Panc1 (cell line): ENCODE results near the gene GAPVD1. TPM values are rescaled to one million over a fixed set of nuclear protein-coding genes. Genes with fewer than 3 reads are reported as not detected.

Experiments
- ATAC-seq: fragments of 200-7000 bp; cut with Tn5 transposase; 2 replicates; pipeline ENCODE4 v1.9.1; 2020; ENCODE audit warnings: mild to moderate bottlenecking, moderate library complexity
- BruUV-seq: library from RNA; stranded (reverse); fragments of 400-500 nt; replicated peaks from 2 replicates; lab custom pipeline; 2021; lab: Mats Ljungman, UMichigan
- CTCF ChIA-PET: fragments of 300-600 bp; sonication (Branson Sonifier 250); formaldehyde crosslinking; loops from one replicate; lab custom pipeline; 2022; ENCODE audit warnings: antibody characterized with exemption; lab: Charles Lee
- POLR2A ChIA-PET: fragments of 300-600 bp; sonication (Branson Sonifier 250); formaldehyde crosslinking; loops from one replicate; lab custom pipeline; 2022; ENCODE audit warnings: antibody characterized with exemption; lab: Charles Lee
- DNase-seq: peaks from one replicate; pipeline ENCODE4 v3.0.0-alpha.2; 2010; ENCODE audit warnings: low read depth, low spot score
- H3K27ac ChIP-seq: 2 replicates; pipeline ENCODE4 v1.5.1; 2011; ENCODE audit warnings: mild to moderate bottlenecking, low read length, inconsistent platforms
- H3K27me3 ChIP-seq: fragments of 200-500 bp; sonication (Bioruptor generic); 2 replicates; pipeline ENCODE4 v1.6.0; 2014; ENCODE audit warnings: low read length, inconsistent platforms; ENCODE audit not compliant: control insufficient read depth, insufficient read depth
- H3K36me3 ChIP-seq: fragments of 200-500 bp; sonication (Bioruptor generic); 2 replicates; pipeline ENCODE4 v1.5.1; 2014; ENCODE audit warnings: inconsistent platforms, mild to moderate bottlenecking, low read length, moderate library complexity; ENCODE audit not compliant: control insufficient read depth, insufficient read depth
- H3K4me1 ChIP-seq: 2 replicates; pipeline ENCODE4 v1.5.1; 2011; ENCODE audit warnings: inconsistent platforms, mild to moderate bottlenecking, low read length, moderate library complexity; ENCODE audit not compliant: control insufficient read depth, insufficient read depth
- H3K4me3 ChIP-seq, 2 experiments: 2 replicates each; pipeline ENCODE4 v1.5.1; 2011 to 2012; ENCODE audit warnings: low read depth in 2 of 2, low read length in 2 of 2, mild to moderate bottlenecking in 2 of 2, inconsistent platforms in 1 of 2, moderate library complexity in 1 of 2
- H3K9me3 ChIP-seq: fragments of 200-500 bp; sonication (Bioruptor generic); 2 replicates; pipeline ENCODE4 v1.5.1; 2014; ENCODE audit warnings: low read depth, mild to moderate bottlenecking, inconsistent platforms, low read length, moderate library complexity; ENCODE audit not compliant: control insufficient read depth, insufficient read depth
- POLR2AphosphoS5 ChIP-seq: IDR thresholded peaks from 2 replicates; pipeline ENCODE4 v1.6.1; 2012; ENCODE audit warnings: mild to moderate bottlenecking, low read depth, low read length, moderate library complexity
- SIN3A ChIP-seq: IDR thresholded peaks from 2 replicates; pipeline ENCODE4 v1.6.1; 2012; ENCODE audit warnings: low read depth, mild to moderate bottlenecking, low read length, moderate library complexity, borderline replicate concordance; ENCODE audit not compliant: insufficient read depth
- TCF7L2 ChIP-seq: IDR thresholded peaks from 2 replicates; pipeline ENCODE4 v1.6.1; 2011; ENCODE audit warnings: mild to moderate bottlenecking, low read depth, low read length, inconsistent platforms
- in situ Hi-C: cut with HindIII; loops from 2 replicates; pipeline ENCODE4 v1.10.0; 2016; ENCODE audit warnings: low sequenced_read_pairs, low pct_unique_long_range_greater_than_20kb
- intact Hi-C: fragments of 100-400 bp; cut with micrococcal nuclease; formaldehyde crosslinking; loops from one replicate; pipeline ENCODE4 v1.10.0; 2022; ENCODE audit not compliant: unreplicated experiment
- total RNA-seq: library from RNA; stranded (reverse); gene quantifications from one replicate; pipeline ENCODE4 v1.2.1, GENCODE V29; 2021; ENCODE audit not compliant: unreplicated experiment
- TF ChIP-seq, protein P1 (sequence below): fragments of 450-650 bp; IDR thresholded peaks from 2 replicates; pipeline ENCODE4 v1.5.1; 2017; ENCODE audit warnings: mild to moderate bottlenecking
- TF ChIP-seq, protein P2 (sequence below), 2 experiments: IDR thresholded peaks; 2 replicates each; pipeline ENCODE4 v1.6.1; 2011 to 2012; ENCODE audit warnings: low read depth in 2 of 2, control low read depth in 1 of 2, low read length in 1 of 2, mild to moderate bottlenecking in 1 of 2, moderate library complexity in 1 of 2; ENCODE audit not compliant: insufficient read depth in 1 of 2

Gene GAPVD1
- total RNA-seq, 1 experiment from 2014 or later: 48.6 TPM

DNA sequence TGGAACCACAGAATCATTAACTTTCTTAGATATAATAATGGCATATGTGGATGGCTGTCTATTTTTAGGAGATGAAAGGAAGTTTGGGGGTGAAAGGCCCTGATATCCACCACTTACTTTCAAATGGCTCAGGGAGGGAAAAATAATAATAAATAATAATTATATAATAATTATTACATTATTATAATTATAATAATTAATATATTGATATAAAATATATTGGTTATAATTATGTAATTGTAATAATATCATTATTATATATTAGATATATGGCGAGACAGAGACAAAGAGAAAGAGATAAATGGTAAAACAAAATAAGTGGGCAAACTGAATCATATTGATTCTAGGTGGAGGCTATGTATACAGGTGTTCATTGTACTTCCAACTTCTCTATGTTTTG, 136.6 kb downstream of the GAPVD1 start:
- Histone ChIP-seq H3K4me3 (no peak overlapping the region), H3K4me1 (no peaks in the 10 kb centered on the region), H3K27ac (no peak overlapping the region), H3K27me3 (no peaks in the 10 kb centered on the region), H3K36me3 (no peaks in the 10 kb centered on the region), H3K9me3 (no peaks in the 10 kb centered on the region)
- ChIA-PET POLR2A (no interaction called here), CTCF (no interaction called here)
- in situ Hi-C loops: no loop called here
- BruUV-seq: no TSS peak
- DNase-seq (no peak), ATAC-seq (no peak)
- intact Hi-C loops: no loop called here
- TF ChIP-seq, protein P1, sequence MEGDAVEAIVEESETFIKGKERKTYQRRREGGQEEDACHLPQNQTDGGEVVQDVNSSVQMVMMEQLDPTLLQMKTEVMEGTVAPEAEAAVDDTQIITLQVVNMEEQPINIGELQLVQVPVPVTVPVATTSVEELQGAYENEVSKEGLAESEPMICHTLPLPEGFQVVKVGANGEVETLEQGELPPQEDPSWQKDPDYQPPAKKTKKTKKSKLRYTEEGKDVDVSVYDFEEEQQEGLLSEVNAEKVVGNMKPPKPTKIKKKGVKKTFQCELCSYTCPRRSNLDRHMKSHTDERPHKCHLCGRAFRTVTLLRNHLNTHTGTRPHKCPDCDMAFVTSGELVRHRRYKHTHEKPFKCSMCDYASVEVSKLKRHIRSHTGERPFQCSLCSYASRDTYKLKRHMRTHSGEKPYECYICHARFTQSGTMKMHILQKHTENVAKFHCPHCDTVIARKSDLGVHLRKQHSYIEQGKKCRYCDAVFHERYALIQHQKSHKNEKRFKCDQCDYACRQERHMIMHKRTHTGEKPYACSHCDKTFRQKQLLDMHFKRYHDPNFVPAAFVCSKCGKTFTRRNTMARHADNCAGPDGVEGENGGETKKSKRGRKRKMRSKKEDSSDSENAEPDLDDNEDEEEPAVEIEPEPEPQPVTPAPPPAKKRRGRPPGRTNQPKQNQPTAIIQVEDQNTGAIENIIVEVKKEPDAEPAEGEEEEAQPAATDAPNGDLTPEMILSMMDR: no peak
- no peak for TF ChIP-seq TCF7L2
- no peak for TF ChIP-seq POLR2AphosphoS5
- TF ChIP-seq, protein P2, sequence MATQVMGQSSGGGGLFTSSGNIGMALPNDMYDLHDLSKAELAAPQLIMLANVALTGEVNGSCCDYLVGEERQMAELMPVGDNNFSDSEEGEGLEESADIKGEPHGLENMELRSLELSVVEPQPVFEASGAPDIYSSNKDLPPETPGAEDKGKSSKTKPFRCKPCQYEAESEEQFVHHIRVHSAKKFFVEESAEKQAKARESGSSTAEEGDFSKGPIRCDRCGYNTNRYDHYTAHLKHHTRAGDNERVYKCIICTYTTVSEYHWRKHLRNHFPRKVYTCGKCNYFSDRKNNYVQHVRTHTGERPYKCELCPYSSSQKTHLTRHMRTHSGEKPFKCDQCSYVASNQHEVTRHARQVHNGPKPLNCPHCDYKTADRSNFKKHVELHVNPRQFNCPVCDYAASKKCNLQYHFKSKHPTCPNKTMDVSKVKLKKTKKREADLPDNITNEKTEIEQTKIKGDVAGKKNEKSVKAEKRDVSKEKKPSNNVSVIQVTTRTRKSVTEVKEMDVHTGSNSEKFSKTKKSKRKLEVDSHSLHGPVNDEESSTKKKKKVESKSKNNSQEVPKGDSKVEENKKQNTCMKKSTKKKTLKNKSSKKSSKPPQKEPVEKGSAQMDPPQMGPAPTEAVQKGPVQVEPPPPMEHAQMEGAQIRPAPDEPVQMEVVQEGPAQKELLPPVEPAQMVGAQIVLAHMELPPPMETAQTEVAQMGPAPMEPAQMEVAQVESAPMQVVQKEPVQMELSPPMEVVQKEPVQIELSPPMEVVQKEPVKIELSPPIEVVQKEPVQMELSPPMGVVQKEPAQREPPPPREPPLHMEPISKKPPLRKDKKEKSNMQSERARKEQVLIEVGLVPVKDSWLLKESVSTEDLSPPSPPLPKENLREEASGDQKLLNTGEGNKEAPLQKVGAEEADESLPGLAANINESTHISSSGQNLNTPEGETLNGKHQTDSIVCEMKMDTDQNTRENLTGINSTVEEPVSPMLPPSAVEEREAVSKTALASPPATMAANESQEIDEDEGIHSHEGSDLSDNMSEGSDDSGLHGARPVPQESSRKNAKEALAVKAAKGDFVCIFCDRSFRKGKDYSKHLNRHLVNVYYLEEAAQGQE (IDR thresholded peaks at IDR 0.05; ENCODE audit: insufficient read depth in 1 of 2, low read depth in 2 of 2, low read length in 1 of 2): no peak
- TF ChIP-seq SIN3A: no peak

DNA sequence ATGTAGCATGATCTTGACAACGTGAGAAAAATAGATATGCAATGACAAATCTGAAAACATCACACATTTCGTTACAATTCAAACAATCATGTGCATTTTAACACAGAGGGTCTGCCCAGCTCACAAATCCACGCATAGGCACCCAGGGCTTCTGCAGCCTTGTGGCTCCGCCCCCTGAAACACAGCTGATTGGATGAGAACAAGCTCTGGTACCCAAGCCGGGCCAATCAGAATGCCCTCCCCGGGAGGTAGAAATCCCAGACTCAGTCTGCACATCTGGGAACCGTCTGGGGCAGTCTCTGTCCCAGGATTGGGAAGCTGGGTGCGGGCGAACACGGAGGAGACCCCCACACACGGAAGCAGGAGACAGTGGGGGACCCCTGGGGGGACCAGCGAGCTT, 137.5 kb downstream of the GAPVD1 start:
- TF ChIP-seq, protein P1: no peak
- TF ChIP-seq POLR2AphosphoS5 (no peak), SIN3A (no peak), TCF7L2 (no peak)
- TF ChIP-seq, protein P2 (IDR thresholded peaks at IDR 0.05; ENCODE audit: insufficient read depth in 1 of 2, low read depth in 2 of 2, low read length in 1 of 2): no peak
- POLR2A ChIA-PET: no interaction called here
- Histone ChIP-seq H3K9me3 (no peaks in the 10 kb centered on the region), H3K4me3 (no peak overlapping the region), H3K4me1 (no peaks in the 10 kb centered on the region), H3K27me3 (no peaks in the 10 kb centered on the region), H3K36me3 (no peaks in the 10 kb centered on the region), H3K27ac (no peak overlapping the region)
- CTCF ChIA-PET: no interaction called here
- DNase-seq: no peak
- intact Hi-C loops: no loop called here
- in situ Hi-C loops: no loop called here
- no TSS peak for BruUV-seq
- ATAC-seq: no peak
